A549 (cell line): Measurements from ENCODE around the gene RAMACL. TPM values are rescaled to one million over a fixed set of nuclear protein-coding genes. Genes with fewer than 3 reads are reported as not detected.

Source experiments
- ATAC-seq, 2 experiments: fragments of 200-7000 bp in 1 of 2; fragments of >200 bp in 1 of 2; cut with Nextera tagmentation in 1 of 2; cut with Tn5 transposase in 1 of 2; 3 replicates each; pipeline versions ENCODE4 v1.8.0 to v1.9.1; 2018 to 2020; ENCODE audit warnings: mild to moderate bottlenecking in 1 of 2, moderate library complexity in 1 of 2
- CTCF ChIA-PET: fragments of 300-600 bp; sonication (Branson Sonifier 250); formaldehyde crosslinking; extraction: SDS; loops from one replicate; lab custom pipeline; 2021; ENCODE audit warnings: antibody characterized with exemption, inconsistent platforms; lab: Yijun Ruan, JAX
- POLR2A ChIA-PET: fragments of 350-600 bp; formaldehyde crosslinking; extraction: SDS; loops from one replicate; lab custom pipeline; 2021; ENCODE audit warnings: antibody characterized with exemption, inconsistent platforms; lab: Yijun Ruan, JAX
- DNase-seq, 2 experiments: peaks; one replicate each; pipeline versions ENCODE4 v3.0.0 to v3.0.0-alpha.2; 2011 to 2016; ENCODE audit warnings: low read depth in 1 of 2, low spot score in 1 of 2
- FAIRE-seq: peaks from 2 replicates; lab custom pipeline; 2011; peaks lifted over from hg19 to GRCh38; lab: Jason Lieb, UNC
- H3K27ac ChIP-seq, 2 experiments: fragments of >200 bp; sonication (Bioruptor Twin); formaldehyde crosslinking; 3 replicates each; pipeline ENCODE4 v1.5.1; 2016 to 2017
- H3K4me1 ChIP-seq: fragments of >200 bp; sonication (Bioruptor Twin); formaldehyde crosslinking; 3 replicates; pipeline ENCODE4 v1.6.1; 2016
- H3K4me2 ChIP-seq: fragments of >200 bp; sonication (Bioruptor Twin); formaldehyde crosslinking; 3 replicates; pipeline ENCODE4 v1.6.1; 2016
- H3K4me3 ChIP-seq: fragments of >200 bp; sonication (Bioruptor Twin); formaldehyde crosslinking; 3 replicates; pipeline ENCODE4 v1.5.1; 2016
- H3K9me3 ChIP-seq: fragments of >200 bp; sonication (Bioruptor Twin); formaldehyde crosslinking; 3 replicates; pipeline ENCODE4 v1.6.1; 2016
- CBX2 ChIP-seq: fragments of 200-600 bp; sonication (generic); IDR thresholded peaks from 2 replicates; pipeline ENCODE4 v1.6.1; 2016; ENCODE audit warnings: low read depth, mild to moderate bottlenecking, borderline replicate concordance
- CBX8 ChIP-seq: fragments of 200-600 bp; sonication (generic); IDR thresholded peaks from 2 replicates; pipeline ENCODE4 v1.6.1; 2016
- CEBPB ChIP-seq, 2 experiments: fragments of >200 bp in 1 of 2; sonication (Bioruptor Twin) in 1 of 2; formaldehyde crosslinking in 1 of 2; IDR thresholded peaks; 2 replicates each; pipeline ENCODE4 v1.6.1; 2012 to 2016
- CHD2 ChIP-seq: fragments of 150-350 bp; IDR thresholded peaks from 2 replicates; pipeline ENCODE4 v1.6.1; 2014; ENCODE audit warnings: low read length; ENCODE audit not compliant: partially characterized antibody
- CHD4 ChIP-seq: fragments of 200-600 bp; sonication (generic); IDR thresholded peaks from 2 replicates; pipeline ENCODE4 v1.6.1; 2016; ENCODE audit warnings: antibody characterized with exemption, mild to moderate bottlenecking, borderline replicate concordance
- EHF ChIP-seq: fragments of 250-450 bp; sonication (Bioruptor Pico); IDR thresholded peaks from 2 replicates; pipeline ENCODE4 v1.5.0; 2020; ENCODE audit warnings: mild to moderate bottlenecking
- FOSB ChIP-seq: fragments of 250-450 bp; sonication (Bioruptor Pico); IDR thresholded peaks from 2 replicates; pipeline ENCODE4 v1.5.0; 2020; ENCODE audit warnings: mild to moderate bottlenecking, moderate library complexity
- FOXS1 ChIP-seq: fragments of 250-450 bp; sonication (Bioruptor Pico); IDR thresholded peaks from 2 replicates; pipeline ENCODE4 v1.5.0; 2020; ENCODE audit warnings: mild to moderate bottlenecking, moderate library complexity
- GATA3 ChIP-seq: IDR thresholded peaks from 2 replicates; pipeline ENCODE4 v1.6.1; 2012; ENCODE audit warnings: borderline replicate concordance
- HOXA7 ChIP-seq: fragments of 250-450 bp; sonication (Bioruptor Pico); IDR thresholded peaks from 2 replicates; pipeline ENCODE4 v1.5.0; 2020; ENCODE audit warnings: mild to moderate bottlenecking, moderate library complexity
- HOXB5 ChIP-seq: fragments of 250-450 bp; sonication (Bioruptor Pico); IDR thresholded peaks from 2 replicates; pipeline ENCODE4 v1.5.0; 2020; ENCODE audit warnings: mild to moderate bottlenecking, moderate library complexity
- JUN ChIP-seq, 2 experiments: fragments of >200 bp; sonication (Bioruptor Twin); formaldehyde crosslinking; IDR thresholded peaks; 2 replicates in 1 of 2; 3 replicates in 1 of 2; pipeline ENCODE4 v1.6.1; 2016 to 2017
- KDM5A ChIP-seq: fragments of 200-600 bp; sonication (generic); IDR thresholded peaks from 2 replicates; pipeline ENCODE4 v1.6.1; 2016; ENCODE audit warnings: antibody characterized with exemption, mild to moderate bottlenecking
- MAFK ChIP-seq: fragments of 450-650 bp; IDR thresholded peaks from 2 replicates; pipeline ENCODE4 v1.6.1; 2014; ENCODE audit not compliant: partially characterized antibody
- MAZ ChIP-seq: fragments of 150-350 bp; IDR thresholded peaks from 2 replicates; pipeline ENCODE4 v1.6.1; 2014; ENCODE audit warnings: antibody characterized with exemption, low read depth, low read length, borderline replicate concordance
- MYC ChIP-seq: IDR thresholded peaks from 2 replicates; pipeline ENCODE4 v1.6.1; 2012; ENCODE audit warnings: mild to moderate bottlenecking, inconsistent platforms, low read length, improper control_type of control experiment, borderline replicate concordance
- NFE2L2 ChIP-seq: fragments of 150-350 bp; conservative IDR thresholded peaks from 2 replicates; pipeline ENCODE4 v1.6.1; 2014; ENCODE audit warnings: low read length
- NPAS2 ChIP-seq: fragments of 250-450 bp; sonication (Bioruptor Pico); IDR thresholded peaks from 2 replicates; pipeline ENCODE4 v1.8.0; 2022; ENCODE audit warnings: mild to moderate bottlenecking, moderate library complexity, borderline replicate concordance
- POLR2A ChIP-seq: IDR thresholded peaks from 2 replicates; pipeline ENCODE4 v1.6.1; 2012; ENCODE audit warnings: mild to moderate bottlenecking, low read length
- RCOR1 ChIP-seq: fragments of 150-350 bp; IDR thresholded peaks from 2 replicates; pipeline ENCODE4 v1.6.1; 2014; ENCODE audit warnings: antibody characterized with exemption, low read length, low read depth
- RNF2 ChIP-seq: fragments of 200-600 bp; sonication (generic); IDR thresholded peaks from 2 replicates; pipeline ENCODE4 v1.6.1; 2016; ENCODE audit warnings: low read depth, mild to moderate bottlenecking, antibody characterized with exemption, moderate library complexity, borderline replicate concordance
- SMC3 ChIP-seq: fragments of >200 bp; sonication (Bioruptor Twin); formaldehyde crosslinking; IDR thresholded peaks from 3 replicates; pipeline ENCODE4 v1.6.1; 2018; ENCODE audit warnings: inconsistent platforms
- SREBF2 ChIP-seq: fragments of 450-650 bp; IDR thresholded peaks from 2 replicates; pipeline ENCODE4 v1.6.1; 2014; ENCODE audit warnings: mild to moderate bottlenecking, moderate library complexity
- TFCP2L1 ChIP-seq: fragments of 250-450 bp; sonication (Bioruptor Pico); IDR thresholded peaks from 2 replicates; pipeline ENCODE4 v1.5.0; 2021; ENCODE audit warnings: mild to moderate bottlenecking
- ZNF302 ChIP-seq: fragments of 250-450 bp; sonication (Bioruptor Pico); IDR thresholded peaks from 2 replicates; pipeline ENCODE4 v1.9.0; 2021; ENCODE audit warnings: inconsistent platforms, mild to moderate bottlenecking, moderate library complexity
- WGBS: methylation state at CpG from one replicate; pipeline ENCODE4 v1.1.6; 2017; ENCODE audit errors: missing lambda C conversion rate; 5-methylcytosine and 5-hydroxymethylcytosine counted together
- polyA plus RNA-seq, 4 experiments: library from polyadenylated mRNA; depleted of rRNA in 3 of 4; stranded (reverse); fragments of >200 nt; fragmentation: RNase III in 1 of 4; extraction: RNeasy Plus Mini Kit Qiagen cat#74134 plus additional on column Dnase treatment in 1 of 4; gene quantifications; 2 replicates in 3 of 4; 3 replicates in 1 of 4; pipeline ENCODE4 v1.2.3, GENCODE V29; 2011 to 2017
- TF ChIP-seq, protein P1 (sequence below): fragments of >200 bp; sonication (Bioruptor Twin); formaldehyde crosslinking; IDR thresholded peaks from 2 replicates; pipeline ENCODE4 v1.6.1; 2016
- TF ChIP-seq, protein P2 (sequence below): IDR thresholded peaks from 2 replicates; pipeline ENCODE4 v1.6.1; 2012
- TF ChIP-seq, protein P3 (sequence below): IDR thresholded peaks from 2 replicates; pipeline ENCODE4 v1.6.1; 2012; ENCODE audit warnings: low read depth, borderline replicate concordance
- TF ChIP-seq, protein P4 (sequence below): fragments of 250-450 bp; sonication (Bioruptor Pico); IDR thresholded peaks from 2 replicates; pipeline ENCODE4 v1.5.0; 2020; ENCODE audit warnings: low read depth, mild to moderate bottlenecking, moderate library complexity

RAMACL gene
- polyA plus RNA-seq, 2 of the 4 experiments (the other 2 are of a cell fraction) = 0.08 to 0.67 TPM

DNA sequence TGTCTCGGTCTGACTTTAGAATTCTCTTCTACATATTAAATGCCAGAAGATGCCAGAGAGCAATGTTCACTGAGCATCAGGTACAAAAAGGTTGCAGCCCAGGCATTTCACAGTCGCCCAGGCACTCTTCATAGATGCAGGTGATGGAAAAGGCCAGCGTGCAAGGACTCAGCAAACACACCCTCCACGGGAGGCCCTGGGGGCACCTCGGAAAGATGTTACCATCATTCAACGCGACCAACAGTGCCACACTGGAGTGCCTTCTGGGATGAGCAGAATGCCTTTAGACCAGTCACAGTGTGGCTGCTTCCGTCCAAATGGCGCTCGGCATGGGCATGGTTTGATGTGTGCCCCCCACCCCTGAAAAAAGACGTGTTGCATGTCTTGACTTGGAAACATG, 4.5 kb upstream of the RAMACL start:
- Histone ChIP-seq H3K4me2 (no peak overlapping the region), H3K27ac (no peak overlapping the region), H3K4me1 (no peaks in the 10 kb centered on the region), H3K9me3 (no peaks in the 10 kb centered on the region)
- WGBS = 59% methylated on average over 11 of the region's 11 CpGs
- DNase-seq (no peak), FAIRE-seq (no peak), ATAC-seq (no peak)
- POLR2A ChIA-PET = no interaction called here
- CTCF ChIA-PET = no interaction called here
- TF ChIP-seq NPAS2 (CRISPR knock-in tag) = no peak
- TF ChIP-seq, protein P1, sequence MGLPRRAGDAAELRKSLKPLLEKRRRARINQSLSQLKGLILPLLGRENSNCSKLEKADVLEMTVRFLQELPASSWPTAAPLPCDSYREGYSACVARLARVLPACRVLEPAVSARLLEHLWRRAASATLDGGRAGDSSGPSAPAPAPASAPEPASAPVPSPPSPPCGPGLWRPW = no peak
- TF ChIP-seq FOXS1 (CRISPR knock-in tag) = no peak
- no peak for TF ChIP-seq JUN (IDR thresholded peaks at IDR 0.05)
- TF ChIP-seq HOXA7 = no peak
- TF ChIP-seq HOXB5 = no peak
- no peak for TF ChIP-seq KDM5A
- no peak for TF ChIP-seq CEBPB (IDR thresholded peaks at IDR 0.05)
- TF ChIP-seq, protein P2, sequence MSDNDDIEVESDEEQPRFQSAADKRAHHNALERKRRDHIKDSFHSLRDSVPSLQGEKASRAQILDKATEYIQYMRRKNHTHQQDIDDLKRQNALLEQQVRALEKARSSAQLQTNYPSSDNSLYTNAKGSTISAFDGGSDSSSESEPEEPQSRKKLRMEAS = no peak
- TF ChIP-seq CHD4 = no peak
- TF ChIP-seq POLR2A = no peak
- TF ChIP-seq, protein P3, sequence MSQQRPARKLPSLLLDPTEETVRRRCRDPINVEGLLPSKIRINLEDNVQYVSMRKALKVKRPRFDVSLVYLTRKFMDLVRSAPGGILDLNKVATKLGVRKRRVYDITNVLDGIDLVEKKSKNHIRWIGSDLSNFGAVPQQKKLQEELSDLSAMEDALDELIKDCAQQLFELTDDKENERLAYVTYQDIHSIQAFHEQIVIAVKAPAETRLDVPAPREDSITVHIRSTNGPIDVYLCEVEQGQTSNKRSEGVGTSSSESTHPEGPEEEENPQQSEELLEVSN = no peak
- TF ChIP-seq, all 56 proteins: peak for 0
- no peak overlapping the region for H3K4me3 ChIP-seq

DNA sequence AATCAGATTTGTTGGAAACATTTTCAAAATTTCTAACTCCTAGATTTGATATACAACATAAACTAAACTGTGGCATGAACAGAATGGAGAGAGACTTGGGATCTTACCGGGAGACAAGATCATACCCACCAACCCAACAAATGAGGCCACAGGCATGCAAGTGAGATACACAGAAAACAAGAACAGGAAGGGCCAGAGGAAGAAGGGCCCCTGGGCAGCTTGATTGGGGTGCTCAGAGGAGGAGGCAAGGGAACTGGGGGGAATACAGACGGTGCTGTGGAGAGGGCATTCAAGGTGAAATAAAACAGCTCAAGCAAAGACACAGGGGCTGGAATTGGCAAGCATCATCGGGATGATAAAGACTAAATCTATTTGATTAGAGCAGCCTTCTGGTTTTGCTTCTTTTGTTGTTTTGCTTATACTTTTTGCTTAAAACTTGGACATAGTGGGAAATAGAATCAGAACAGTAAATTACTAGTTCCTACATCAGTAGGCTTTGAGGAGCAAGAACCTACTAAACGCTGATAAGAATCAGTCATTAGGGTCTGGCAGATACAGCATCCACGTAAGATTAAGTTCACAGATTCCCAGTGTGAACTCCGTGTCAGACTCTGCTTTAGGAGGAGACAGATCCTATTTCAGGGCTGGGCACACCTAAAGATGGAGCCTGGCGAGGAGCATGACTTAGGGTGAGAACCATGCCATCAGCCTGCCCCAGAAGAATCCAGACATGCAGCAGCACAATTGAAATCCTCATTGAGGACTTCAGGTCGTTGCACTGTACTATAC, 3.5 kb upstream of the RAMACL start:
- no peak for ATAC-seq
- WGBS = 29% methylated on average over 8 of the region's 8 CpGs
- Histone ChIP-seq H3K9me3 (no peaks in the 10 kb centered on the region), H3K4me2 (no peak overlapping the region), H3K4me1 (no peaks in the 10 kb centered on the region), H3K27ac (no peak overlapping the region), H3K4me3 (no peak overlapping the region)
- no peak for FAIRE-seq
- POLR2A ChIA-PET = no interaction called here
- CTCF ChIA-PET = no interaction called here
- TF ChIP-seq MAZ (no peak), CHD2 (no peak), MAFK (no peak), GATA3 (no peak), HOXB5 (no peak), SREBF2 (no peak), TFCP2L1 (CRISPR knock-in tag) (no peak), EHF (no peak), CBX2 (no peak), ZNF302 (CRISPR knock-in tag) (no peak), CEBPB (IDR thresholded peaks at IDR 0.05) (no peak)
- DNase-seq = no peak

DNA sequence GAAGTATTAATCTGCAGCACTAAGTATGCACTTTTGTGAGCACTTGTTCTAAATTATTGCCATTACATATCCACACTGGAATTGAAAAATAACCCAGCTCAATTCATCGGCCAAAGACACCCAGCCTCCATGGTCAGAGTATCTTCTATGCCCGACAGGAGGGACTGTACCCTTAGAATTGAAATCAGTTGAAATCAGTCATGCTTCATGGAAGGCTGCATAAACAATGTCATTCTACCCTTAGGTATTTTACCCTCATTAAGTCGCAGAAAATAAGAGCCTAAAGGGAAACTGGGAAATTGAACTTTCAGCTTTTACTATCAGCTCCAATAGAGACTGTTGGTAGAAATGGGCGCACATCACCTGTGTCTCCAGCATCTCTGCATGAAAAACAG, 2.9 kb upstream of the RAMACL start:
- TF ChIP-seq, protein P4, sequence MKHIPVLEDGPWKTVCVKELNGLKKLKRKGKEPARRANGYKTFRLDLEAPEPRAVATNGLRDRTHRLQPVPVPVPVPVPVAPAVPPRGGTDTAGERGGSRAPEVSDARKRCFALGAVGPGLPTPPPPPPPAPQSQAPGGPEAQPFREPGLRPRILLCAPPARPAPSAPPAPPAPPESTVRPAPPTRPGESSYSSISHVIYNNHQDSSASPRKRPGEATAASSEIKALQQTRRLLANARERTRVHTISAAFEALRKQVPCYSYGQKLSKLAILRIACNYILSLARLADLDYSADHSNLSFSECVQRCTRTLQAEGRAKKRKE (CRISPR knock-in tag) = no peak
- TF ChIP-seq CBX8 (no peak), HOXB5 (no peak), SMC3 (no peak), RNF2 (no peak), MYC (no peak), NFE2L2 (no peak), RCOR1 (no peak), FOSB (CRISPR knock-in tag) (no peak)
- no peak overlapping the region for H3K27ac ChIP-seq
- H3K4me2 ChIP-seq = no peak overlapping the region
- DNase-seq = no peak
- H3K4me1 ChIP-seq = no peaks in the 10 kb centered on the region
- H3K9me3 ChIP-seq = no peaks in the 10 kb centered on the region
- WGBS = 51% methylated on average over 4 of the region's 4 CpGs
- ChIA-PET CTCF (no interaction called here), POLR2A (no interaction called here)
- no peak for ATAC-seq
- FAIRE-seq = no peak
- no peak overlapping the region for H3K4me3 ChIP-seq
